GM12878 (cell line): ENCODE data around the gene BRDT. TPM values are rescaled to one million over a fixed set of nuclear protein-coding genes. Genes with fewer than 3 reads are reported as not detected.

Experiments
- ATAC-seq: fragments of 200-7000 bp; cut with Tn5 transposase; 3 replicates; pipeline ENCODE4 v1.9.1; 2020; ENCODE audit warnings: mild to moderate bottlenecking, moderate library complexity
- BruUV-seq: library from RNA; stranded (reverse); fragments of 400-500 nt; replicated peaks from 2 replicates; lab custom pipeline; 2021; lab: Mats Ljungman, UMichigan
- CTCF ChIA-PET: fragments of 300-600 bp; sonication (Branson Sonifier 250); formaldehyde crosslinking; extraction: SDS; loops from one replicate; lab custom pipeline; 2021; ENCODE audit warnings: inconsistent platforms; lab: Yijun Ruan, JAX
- POLR2A ChIA-PET: fragments of 350-600 bp; formaldehyde crosslinking; extraction: SDS; loops from one replicate; lab custom pipeline; 2021; ENCODE audit warnings: inconsistent platforms; lab: Charles Lee
- RAD21 ChIA-PET: fragments of 300-600 bp; sonication (Branson Sonifier 250); formaldehyde crosslinking; loops from one replicate; lab custom pipeline; 2023; ENCODE audit warnings: antibody characterized with exemption; ENCODE audit not compliant: unreplicated experiment; lab: Charles Lee
- SMC1A ChIA-PET: fragments of 300-600 bp; sonication (Branson Sonifier 250); formaldehyde crosslinking; loops from one replicate; lab custom pipeline; 2023; ENCODE audit not compliant: unreplicated experiment, uncharacterized antibody; lab: Charles Lee
- DNase-seq: peaks from one replicate; pipeline ENCODE4 v3.0.0-alpha.2; 2011; ENCODE audit warnings: low read depth, low spot score
- FAIRE-seq: peaks from 3 replicates; lab custom pipeline; 2011; peaks lifted over from hg19 to GRCh38; lab: Jason Lieb, UNC
- H2AFZ ChIP-seq: 2 replicates; pipeline ENCODE4 v1.6.0; 2011; ENCODE audit warnings: low read depth, low read length, control low read depth; ENCODE audit not compliant: control insufficient read depth
- H3K27ac ChIP-seq: 2 replicates; pipeline ENCODE4 v1.5.1; 2011; ENCODE audit warnings: control low read depth; ENCODE audit not compliant: control insufficient read depth, insufficient read depth
- H3K27me3 ChIP-seq, 2 experiments: replicated peaks in 1 of 2; 2 replicates each; pipeline versions ENCODE4 v1.6.0 to v1.6.1; 2011; ENCODE audit warnings: low read length in 1 of 2; ENCODE audit not compliant: control insufficient read depth in 2 of 2, insufficient read depth in 2 of 2
- H3K36me3 ChIP-seq, 2 experiments: 2 replicates each; pipeline ENCODE4 v1.5.1; 2011; ENCODE audit warnings: low read length in 1 of 2; ENCODE audit not compliant: control insufficient read depth in 2 of 2, insufficient read depth in 2 of 2
- H3K4me1 ChIP-seq: 2 replicates; pipeline ENCODE4 v1.6.1; 2011; ENCODE audit warnings: mild to moderate bottlenecking, low read length, moderate library complexity, mixed read lengths; ENCODE audit not compliant: control insufficient read depth, insufficient read depth
- H3K4me2 ChIP-seq: 2 replicates; pipeline ENCODE4 v1.6.0; 2011; ENCODE audit warnings: control low read depth; ENCODE audit not compliant: control insufficient read depth, insufficient read depth
- H3K4me3 ChIP-seq: fragments of 200-600 bp; sonication (generic); 2 replicates; pipeline ENCODE4 v1.5.1; 2016
- H3K79me2 ChIP-seq: 2 replicates; pipeline ENCODE4 v1.6.0; 2011; ENCODE audit warnings: low read length; ENCODE audit not compliant: control insufficient read depth, insufficient read depth
- H3K9ac ChIP-seq: 2 replicates; pipeline ENCODE4 v1.8.0; 2011; ENCODE audit warnings: low read length, control low read depth, mixed read lengths; ENCODE audit not compliant: control insufficient read depth, insufficient read depth
- H3K9me3 ChIP-seq: replicated peaks from 3 replicates; pipeline ENCODE4 v1.5.1; 2011; ENCODE audit warnings: mild to moderate bottlenecking, low read length; ENCODE audit not compliant: control insufficient read depth, insufficient read depth
- H4K20me1 ChIP-seq: 2 replicates; pipeline ENCODE4 v1.6.0; 2011; ENCODE audit not compliant: control insufficient read depth, insufficient read depth
- CBX3 ChIP-seq: fragments of 200-600 bp; sonication (generic); IDR thresholded peaks from 2 replicates; pipeline ENCODE4 v1.6.1; 2016; ENCODE audit warnings: low read depth, borderline replicate concordance
- CUX1 ChIP-seq: IDR thresholded peaks from 2 replicates; pipeline ENCODE4 v1.6.1; 2012; ENCODE audit warnings: improper control_type of control experiment, low read depth, low read length; ENCODE audit not compliant: insufficient replicate concordance
- EED ChIP-seq: sonication (generic); IDR thresholded peaks from 2 replicates; pipeline ENCODE4 v1.6.1; 2016; ENCODE audit warnings: antibody characterized with exemption, low read depth
- FOXM1 ChIP-seq: IDR thresholded peaks from 2 replicates; pipeline ENCODE4 v1.6.1; 2012; ENCODE audit warnings: low read depth, mild to moderate bottlenecking, inconsistent platforms, low read length, moderate library complexity
- HDGF ChIP-seq: fragments of 450-650 bp; IDR thresholded peaks from 2 replicates; pipeline ENCODE4 v1.6.1; 2016; ENCODE audit warnings: antibody characterized with exemption
- LARP7 ChIP-seq: fragments of 450-650 bp; IDR thresholded peaks from 2 replicates; pipeline ENCODE4 v1.6.1; 2017; ENCODE audit warnings: mild to moderate bottlenecking
- MXI1 ChIP-seq: fragments of 150-350 bp; IDR thresholded peaks from 2 replicates; pipeline ENCODE4 v1.6.1; 2011; ENCODE audit warnings: low read depth, mild to moderate bottlenecking, inconsistent platforms, low read length, improper control_type of control experiment
- NFYB ChIP-seq: IDR thresholded peaks from 2 replicates; pipeline ENCODE4 v1.6.1; 2011; ENCODE audit warnings: low read depth, mild to moderate bottlenecking, low read length, improper control_type of control experiment, moderate library complexity; ENCODE audit not compliant: insufficient read depth
- NR2C1 ChIP-seq: fragments of 450-650 bp; IDR thresholded peaks from 2 replicates; pipeline ENCODE4 v1.6.1; 2017; ENCODE audit warnings: antibody characterized with exemption, mild to moderate bottlenecking, moderate library complexity
- POLR2AphosphoS2 ChIP-seq: IDR thresholded peaks from 2 replicates; pipeline ENCODE4 v1.6.1; 2011; ENCODE audit warnings: low read depth, mild to moderate bottlenecking, low read length, improper control_type of control experiment, moderate library complexity
- POLR2AphosphoS5 ChIP-seq: IDR thresholded peaks from 2 replicates; pipeline ENCODE4 v1.6.1; 2011; ENCODE audit warnings: mild to moderate bottlenecking, low read length, inconsistent platforms
- RELB ChIP-seq: fragments of 450-650 bp; IDR thresholded peaks from 2 replicates; pipeline ENCODE4 v1.6.1; 2017; ENCODE audit warnings: low read depth, mild to moderate bottlenecking, moderate library complexity
- TCF3 ChIP-seq: IDR thresholded peaks from 2 replicates; pipeline ENCODE4 v1.6.1; 2012; ENCODE audit warnings: low read depth, mild to moderate bottlenecking, low read length, borderline replicate concordance; ENCODE audit not compliant: insufficient read depth
- ZBTB11 ChIP-seq: fragments of 450-650 bp; formaldehyde crosslinking; IDR thresholded peaks from 2 replicates; pipeline ENCODE4 v1.5.0; 2022; ENCODE audit warnings: mild to moderate bottlenecking, missing genetic modification characterization
- WGBS: methylation state at CpG from one replicate; pipeline ENCODE4 v1.1.6; 2016; ENCODE audit warnings: low lambda C conversion rate; ENCODE audit not compliant: insufficient replicate concordance, insufficient coverage; ENCODE audit errors: missing lambda C conversion rate; 5-methylcytosine and 5-hydroxymethylcytosine counted together
- in situ Hi-C: fragments of 300-500 bp; cut with MboI; formaldehyde crosslinking; loops from 9 replicates; pipeline ENCODE4 v1.14.3; 2018; ENCODE audit warnings: mixed read lengths
- intact Hi-C: fragments of 100-400 bp; cut with micrococcal nuclease; formaldehyde crosslinking; loops from one replicate; pipeline ENCODE4 v1.14.2; 2022; ENCODE audit not compliant: unreplicated experiment
- polyA plus RNA-seq, 11 experiments: library from polyadenylated mRNA; depleted of rRNA in 4 of 11; unstranded in 6 of 11; stranded (reverse) in 5 of 11; fragments of >200 nt; fragmentation: Nextera tagmentation in 4 of 11; fragmentation: Illumina TruSeq in 1 of 11; extraction: Ambion mirVana in 4 of 11; extraction: Trizol in 1 of 11; gene quantifications; 1 replicate in 1 of 11; 2 replicates in 10 of 11; pipeline versions ENCODE4 v1.2.1 to v1.2.3, GENCODE V29; 2011 to 2016; ENCODE audit warnings: inconsistent platforms in 2 of 11, missing spikeins in 2 of 11, low read depth in 1 of 11
- total RNA-seq, 4 experiments: library from RNA; depleted of rRNA in 3 of 4; stranded (reverse); fragments of >200 nt in 3 of 4; fragmentation: Illumina TruSeq in 1 of 4; extraction: Trizol in 1 of 4; gene quantifications; 2 replicates each; pipeline versions ENCODE4 v1.2.1 to v1.2.3, GENCODE V29; 2013 to 2021

BRDT gene
- total and polyA plus RNA-seq, 10 of the 15 experiments (the other 5 are each of a cell fraction or from before 2014, with no cell fraction given): 0.02 to 0.11 TPM; not detected in 8

GRCh38 chr1:92045766-92046495 lies 96.7 kb downstream of the BRDT start:
- WGBS: 36% methylated on average over 2 of the region's 2 CpGs
- CTCF ChIA-PET: no interaction called here
- H3K27me3 ChIP-seq: no peaks in the 10 kb centered on the region
- H3K27ac ChIP-seq: no peak overlapping the region
- H4K20me1 ChIP-seq: no peaks in the 10 kb centered on the region
- H3K79me2 ChIP-seq: no peaks in the 10 kb centered on the region
- no peak overlapping the region for H3K9ac ChIP-seq
- RAD21 ChIA-PET: no interaction called here
- TF ChIP-seq TCF3: no peak
- TF ChIP-seq POLR2AphosphoS5: no peak
- no peak for TF ChIP-seq FOXM1
- no peak for TF ChIP-seq POLR2AphosphoS2
- TF ChIP-seq NR2C1: no peak
- TF ChIP-seq CUX1: no peak
- no peak for TF ChIP-seq HDGF
- TF ChIP-seq RELB: no peak
- no peak for TF ChIP-seq CBX3
- TF ChIP-seq LARP7: no peak
- no peak for TF ChIP-seq MXI1
- TF ChIP-seq ZBTB11 (CRISPR knock-in tag): no peak
- TF ChIP-seq EED: no peak
- no peak for TF ChIP-seq NFYB
- TF ChIP-seq, all 136 proteins: peak for 0
- SMC1A ChIA-PET: no interaction called here
- Histone ChIP-seq H2AFZ (no peak overlapping the region), H3K4me2 (no peak overlapping the region), H3K9me3 (no peaks in the 10 kb centered on the region), H3K4me1 (no peaks in the 10 kb centered on the region), H3K36me3 (no peaks in the 10 kb centered on the region), H3K4me3 (no peak overlapping the region)
- no peak for FAIRE-seq
- no TSS peak for BruUV-seq
- no peak for DNase-seq
- POLR2A ChIA-PET: no interaction called here
- ATAC-seq: no peak
- in situ Hi-C loops: no loop called here
- intact Hi-C loops: no loop called here
